GM13976 (cell line): ENCODE results near the gene ZMIZ1.

ENCODE experiments used
- DNase-seq: peaks from one replicate; pipeline ENCODE4 v3.0.0; 2012; ENCODE audit warnings: low spot score
- CTCF ChIP-seq: IDR thresholded peaks from 2 replicates; pipeline ENCODE4 v1.5.1; 2012; ENCODE audit warnings: borderline replicate concordance, mild to moderate bottlenecking; ENCODE audit not compliant: insufficient read depth; ENCODE audit errors: extremely low read depth, missing control alignments, control extremely low read depth
- in situ Hi-C: fragments of 300-500 bp; cut with MboI; formaldehyde crosslinking; loops from one replicate; pipeline ENCODE4 v1.12.0; 2022; ENCODE audit warnings: low sequenced_read_pairs, mixed read lengths, inconsistent platforms; ENCODE audit not compliant: unreplicated experiment

Gene ZMIZ1

GRCh38 chr10:79026341-79026761 lies 42.4 kb upstream of the ZMIZ1 start:
- in situ Hi-C loops, result no loop called here
- no peak for DNase-seq
- no peak for TF ChIP-seq CTCF

GRCh38 chr10:79026806-79027146 lies 42.0 kb upstream of the ZMIZ1 start:
- TF ChIP-seq CTCF, result no peak
- in situ Hi-C loops, result no loop called here
- DNase-seq, result no peak

DNA sequence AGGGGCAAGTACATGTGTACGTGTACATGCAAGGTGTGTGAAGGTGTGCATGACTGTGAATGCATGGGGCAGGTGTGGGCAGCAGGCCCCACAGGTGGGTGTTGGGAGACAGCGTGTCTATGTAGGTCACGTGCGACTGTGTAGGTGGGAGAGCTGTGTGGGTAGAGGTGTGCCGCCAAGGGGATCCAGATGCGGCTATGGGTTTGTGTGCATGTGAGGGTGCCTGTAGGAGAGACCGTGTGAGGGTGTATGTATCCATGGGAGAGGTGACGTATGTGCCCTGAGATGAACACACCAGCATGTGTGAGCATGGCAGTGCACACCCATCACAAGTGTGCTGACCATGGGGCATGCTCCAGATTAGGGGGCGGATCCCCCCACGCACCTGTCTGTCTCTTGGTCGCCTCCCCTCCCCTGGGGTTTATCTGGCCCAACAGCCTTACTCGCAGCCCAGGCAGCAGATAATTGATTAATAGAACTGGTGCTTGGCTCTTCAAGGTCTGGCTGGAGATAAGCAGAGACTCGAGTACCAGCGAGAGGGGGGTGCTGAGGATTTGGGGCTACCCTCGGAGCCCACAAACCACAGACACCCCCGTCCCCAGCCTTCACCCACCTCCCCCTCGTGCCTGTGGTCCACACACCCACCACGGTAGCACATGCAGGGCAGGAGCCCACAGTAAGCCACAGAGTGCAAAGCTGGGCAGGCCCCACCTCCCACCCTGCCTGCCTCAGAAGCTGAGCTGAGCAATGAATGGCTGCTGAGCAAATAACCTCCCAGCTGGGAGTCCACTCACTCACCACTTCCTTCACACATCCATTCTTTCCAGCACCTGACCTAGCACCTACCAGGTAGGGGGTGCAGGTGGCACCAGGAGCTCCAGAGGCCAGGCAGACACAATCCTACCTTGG lies 41.4 kb upstream of the ZMIZ1 start:
- DNase-seq, result no peak
- in situ Hi-C loops, result no loop called here
- no peak for TF ChIP-seq CTCF

DNA sequence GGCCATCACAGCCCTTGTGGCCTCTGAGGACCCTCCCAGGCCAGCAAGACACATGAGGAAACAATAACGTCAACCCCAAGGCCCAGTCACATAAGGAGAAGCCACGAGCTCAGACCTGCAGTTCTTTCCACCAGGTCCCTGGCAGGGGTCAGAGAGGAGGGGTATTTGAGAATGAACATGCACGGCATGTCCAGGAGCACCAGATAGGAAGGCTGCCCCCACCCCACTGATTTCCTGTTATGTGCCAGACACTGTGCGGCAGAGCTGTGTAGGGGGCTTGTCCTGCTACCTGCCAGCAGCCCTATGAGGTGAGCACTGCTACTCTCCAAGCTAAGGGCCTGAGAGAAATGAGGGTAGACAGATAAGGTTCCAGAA lies 40.7 kb upstream of the ZMIZ1 start:
- in situ Hi-C loops, result no loop called here

GRCh38 chr10:79028451-79029010 lies 40.2 kb upstream of the ZMIZ1 start:
- no peak for DNase-seq
- in situ Hi-C loops, result no loop called here
- TF ChIP-seq CTCF, result no peak

More for the DNA sequence above, 40.7 kb upstream of the ZMIZ1 start:
- DNase-seq, result no peak
- no peak for TF ChIP-seq CTCF

GRCh38 chr10:79029478-79030390 lies 39.0 kb upstream of the ZMIZ1 start:
- in situ Hi-C loops, result no loop called here
- DNase-seq, result no peak
- no peak for TF ChIP-seq CTCF
